Measurements from ENCODE around the gene GLDC.
"Not testable (repeated sequence)": the region's sequence is repeated elsewhere in the genome, so short reads cannot be mapped to it uniquely, and the experiment has no call there.

GLDC gene

DNA sequence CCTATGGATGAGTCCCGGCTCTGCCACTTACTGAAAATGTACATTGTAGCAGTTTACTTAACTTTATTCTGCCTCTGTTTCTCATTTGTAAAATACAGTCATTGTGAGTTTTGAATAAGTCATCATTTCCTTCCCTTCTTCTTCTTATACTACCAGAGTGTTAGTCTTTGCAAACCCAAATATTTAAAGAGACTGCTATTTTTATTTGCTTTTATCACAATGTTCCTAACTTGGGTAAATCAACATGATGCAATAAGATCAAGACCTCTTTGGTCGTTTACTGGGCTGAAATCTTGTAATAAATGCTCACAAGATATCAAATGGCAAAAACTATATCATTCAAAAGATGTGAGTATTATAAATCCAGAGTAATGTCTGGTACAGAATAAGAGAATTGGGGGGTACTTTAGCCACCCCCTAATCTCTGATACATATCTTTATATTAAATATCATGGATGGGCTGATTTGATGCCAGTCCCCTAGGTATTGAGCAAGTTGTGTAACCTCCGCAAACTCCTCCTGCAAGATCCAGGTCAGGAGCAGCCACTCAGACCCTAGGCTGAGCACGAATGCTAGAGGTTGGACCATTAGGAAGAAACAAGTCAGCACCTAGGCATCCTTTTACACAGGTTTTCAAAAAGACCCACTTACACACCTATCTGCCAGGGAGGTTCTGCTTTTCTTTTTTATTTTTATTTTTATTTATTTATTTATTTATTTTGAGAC lies 13.3 kb upstream of the GLDC start:
- Histone ChIP-seq H3K27ac (ENCODE audit: low read length) (no peak overlapping the region), H3K4me1 (ENCODE audit: control insufficient read depth, low read depth, low read length) (no peaks in the 10 kb centered on the region), H3K9ac (ENCODE audit: low read length) (no peak overlapping the region), H3K4me3 (ENCODE audit: low read length) (no peak overlapping the region), H3K9me3 (ENCODE audit: control insufficient read depth, low read depth, low read length) (no peaks in the 10 kb centered on the region), H3K27me3 (ENCODE audit: control insufficient read depth, insufficient read depth, low read length) (no peaks in the 10 kb centered on the region), H3K36me3 (ENCODE audit: control insufficient read depth, low read depth, low read length) (no peaks in the 10 kb centered on the region)

DNA sequence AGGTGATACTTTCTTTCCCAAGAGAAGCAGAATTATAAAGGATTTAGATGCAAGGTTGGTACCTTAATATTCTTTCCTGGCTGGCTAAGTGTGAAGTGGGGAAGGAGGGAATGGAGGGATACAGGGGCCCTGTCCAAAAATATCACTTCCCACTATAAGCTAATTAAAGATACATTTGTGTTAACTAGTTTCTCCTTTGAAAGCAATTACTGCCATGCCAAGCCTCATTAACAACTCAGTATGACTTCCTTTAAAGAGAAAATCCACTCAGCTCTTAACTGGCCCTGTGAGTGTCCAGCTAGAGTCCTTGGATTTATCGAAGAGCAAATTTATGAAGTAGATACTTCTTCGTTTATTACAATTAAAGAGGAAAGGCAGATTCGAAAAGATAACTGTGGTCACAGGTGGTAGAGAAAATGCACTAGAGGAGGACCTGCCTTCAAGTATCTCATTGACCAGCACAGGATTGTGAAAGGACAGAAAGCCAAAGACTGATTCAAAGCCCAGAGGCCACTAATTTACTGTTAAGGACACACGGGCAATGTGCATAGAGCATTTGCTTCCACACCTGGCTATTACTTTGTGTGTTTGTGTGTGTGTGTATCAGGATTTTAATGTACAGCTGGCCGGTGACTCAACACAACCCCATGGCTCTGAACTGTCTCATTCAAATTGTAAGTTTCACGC lies 11.2 kb upstream of the GLDC start:
- H3K27ac ChIP-seq (ENCODE audit: low read length) = no peak overlapping the region

DNA sequence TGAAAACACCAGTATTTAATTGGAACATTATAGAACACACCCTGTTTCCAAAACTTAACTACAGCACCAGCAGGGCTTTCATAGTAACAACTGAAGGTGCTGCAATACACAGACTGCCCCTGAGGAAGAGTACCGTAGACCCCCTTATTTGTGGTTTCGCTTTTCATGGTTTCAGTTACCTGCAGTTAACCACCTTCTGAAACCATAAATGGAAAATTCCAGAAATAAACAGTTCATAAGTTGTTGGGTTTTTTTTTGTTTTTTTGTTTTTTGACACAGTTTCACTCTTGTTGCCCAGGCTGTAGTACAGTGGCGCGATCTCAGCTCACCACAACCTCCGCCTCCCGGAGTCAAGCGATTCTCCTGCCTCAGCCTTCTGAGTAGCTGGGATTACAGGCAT lies 9.5 kb upstream of the GLDC start:
- Histone ChIP-seq H3K36me3 (ENCODE audit: control insufficient read depth, low read depth, low read length) (no peaks in the 10 kb centered on the region), H3K9me3 (ENCODE audit: control insufficient read depth, low read depth, low read length) (no peaks in the 10 kb centered on the region), H3K9ac (ENCODE audit: low read length) (no peak overlapping the region), H3K27ac (ENCODE audit: low read length) (no peak overlapping the region), H3K4me3 (ENCODE audit: low read length) (no peak overlapping the region), H3K27me3 (ENCODE audit: control insufficient read depth, insufficient read depth, low read length) (no peaks in the 10 kb centered on the region), H3K4me1 (ENCODE audit: control insufficient read depth, low read depth, low read length) (no peaks in the 10 kb centered on the region)

More for the DNA sequence above, 11.2 kb upstream of the GLDC start:
- Histone ChIP-seq H3K4me1 (ENCODE audit: control insufficient read depth, low read depth, low read length) (no peaks in the 10 kb centered on the region), H3K36me3 (ENCODE audit: control insufficient read depth, low read depth, low read length) (no peaks in the 10 kb centered on the region), H3K4me3 (ENCODE audit: low read length) (no peak overlapping the region), H3K27me3 (ENCODE audit: control insufficient read depth, insufficient read depth, low read length) (no peaks in the 10 kb centered on the region), H3K9me3 (ENCODE audit: control insufficient read depth, low read depth, low read length) (no peaks in the 10 kb centered on the region), H3K9ac (ENCODE audit: low read length) (no peak overlapping the region)

- Histone ChIP-seq H3K27me3 (ENCODE audit: control insufficient read depth, insufficient read depth, low read length) (peaks cover 20% of the 10 kb centered on the region), H3K36me3 (ENCODE audit: control insufficient read depth, low read depth, low read length) (no peaks in the 10 kb centered on the region)
These were observed 736 bp upstream of the GLDC start for GRCh38 chr9:6646293-6646636.

DNA sequence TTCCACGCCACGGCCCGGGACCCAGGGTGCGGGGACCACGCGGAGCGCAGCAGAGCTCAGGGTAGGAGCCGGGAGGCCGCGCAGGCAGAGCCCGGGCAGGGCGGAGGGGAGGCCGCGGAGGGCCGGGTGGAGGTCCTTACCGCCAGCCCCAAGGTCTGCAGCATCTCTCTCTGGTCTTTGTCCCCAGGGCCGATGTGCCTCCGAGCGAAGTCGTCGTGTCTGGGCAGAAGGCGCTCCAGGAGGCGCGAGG lies 499 bp downstream of the GLDC start:
- H3K4me3 ChIP-seq (ENCODE audit: low read length) = peak overlapping the region; percentile 87
- peaks cover 20% of the 10 kb centered on the region for H3K27me3 ChIP-seq (ENCODE audit: control insufficient read depth, insufficient read depth, low read length)
- H3K9ac ChIP-seq (ENCODE audit: low read length) = peak overlapping the region; percentile 76
- not testable (repeated sequence) for H3K9me3 ChIP-seq (ENCODE audit: control insufficient read depth, low read depth, low read length); H3K27ac ChIP-seq (ENCODE audit: low read length); H3K4me1 ChIP-seq (ENCODE audit: control insufficient read depth, low read depth, low read length); H3K36me3 ChIP-seq (ENCODE audit: control insufficient read depth, low read depth, low read length)

More at GRCh38 chr9:6646293-6646636, 736 bp upstream of the GLDC start:
- no peaks in the 10 kb centered on the region for H3K9me3 ChIP-seq (ENCODE audit: control insufficient read depth, low read depth, low read length)
- peak overlapping the region; percentile 74 for H3K9ac ChIP-seq (ENCODE audit: low read length)
- H3K4me1 ChIP-seq (ENCODE audit: control insufficient read depth, low read depth, low read length) = peaks cover 6% of the 10 kb centered on the region
- no peak overlapping the region for H3K27ac ChIP-seq (ENCODE audit: low read length)
- peak overlapping the region; percentile 87 for H3K4me3 ChIP-seq (ENCODE audit: low read length)

- peak overlapping the region; percentile 87 for H3K4me3 ChIP-seq (ENCODE audit: low read length)
- peak overlapping the region; percentile 76 for H3K9ac ChIP-seq (ENCODE audit: low read length)
- H3K27me3 ChIP-seq (ENCODE audit: control insufficient read depth, insufficient read depth, low read length) = peaks cover 20% of the 10 kb centered on the region
- no peaks in the 10 kb centered on the region for H3K36me3 ChIP-seq (ENCODE audit: control insufficient read depth, low read depth, low read length)
- no peaks in the 10 kb centered on the region for H3K9me3 ChIP-seq (ENCODE audit: control insufficient read depth, low read depth, low read length)
- H3K4me1 ChIP-seq (ENCODE audit: control insufficient read depth, low read depth, low read length) = peaks cover 6% of the 10 kb centered on the region
- no peak overlapping the region for H3K27ac ChIP-seq (ENCODE audit: low read length)
These were observed 1.0 kb downstream of the GLDC start for GRCh38 chr9:6644346-6645104.

DNA sequence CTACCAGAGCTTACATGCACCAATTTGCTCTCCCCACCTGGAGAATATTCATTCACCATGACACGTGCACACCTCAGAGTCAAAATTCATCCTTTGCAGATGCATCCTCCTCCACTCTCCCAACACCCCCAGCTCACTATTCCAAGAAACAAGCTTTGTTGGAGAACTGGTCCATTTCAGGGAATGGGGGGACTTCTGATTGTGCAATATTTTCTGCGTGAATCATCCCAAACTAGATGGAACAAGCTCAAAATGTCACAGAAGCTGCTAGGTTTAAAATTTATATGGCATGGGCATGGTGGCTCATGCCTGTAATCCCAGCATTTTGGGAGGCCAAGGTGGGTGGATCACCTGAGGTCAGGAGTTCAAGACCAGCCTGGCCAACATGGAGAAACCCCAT lies 3.6 kb downstream of the GLDC start:
- H3K9ac ChIP-seq (ENCODE audit: low read length) = no peak overlapping the region
- H3K36me3 ChIP-seq (ENCODE audit: control insufficient read depth, low read depth, low read length) = no peaks in the 10 kb centered on the region
- H3K27ac ChIP-seq (ENCODE audit: low read length) = no peak overlapping the region
- no peaks in the 10 kb centered on the region for H3K9me3 ChIP-seq (ENCODE audit: control insufficient read depth, low read depth, low read length)
- H3K4me3 ChIP-seq (ENCODE audit: low read length) = no peak overlapping the region
- no peaks in the 10 kb centered on the region for H3K4me1 ChIP-seq (ENCODE audit: control insufficient read depth, low read depth, low read length)
- peaks cover 20% of the 10 kb centered on the region for H3K27me3 ChIP-seq (ENCODE audit: control insufficient read depth, insufficient read depth, low read length)

DNA sequence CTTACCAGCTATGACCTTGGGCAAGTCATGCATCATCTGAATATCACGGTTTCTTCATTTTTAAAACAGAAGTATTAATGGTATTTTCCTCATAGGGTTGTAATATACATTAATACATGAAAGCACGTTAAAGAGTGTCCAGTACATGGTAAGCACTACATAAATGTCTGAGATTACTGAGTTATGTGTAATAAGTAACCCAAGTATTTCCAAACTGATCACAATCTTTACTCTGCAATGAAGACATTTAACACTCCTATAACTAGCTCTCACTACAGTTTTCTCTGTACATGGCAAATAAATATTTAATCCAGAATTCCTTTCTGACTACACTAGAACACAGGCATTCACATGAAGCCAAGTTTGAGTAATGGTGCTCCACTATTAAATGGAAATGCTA lies 4.0 kb downstream of the GLDC start:
- peaks cover 20% of the 10 kb centered on the region for H3K27me3 ChIP-seq (ENCODE audit: control insufficient read depth, insufficient read depth, low read length)

DNA sequence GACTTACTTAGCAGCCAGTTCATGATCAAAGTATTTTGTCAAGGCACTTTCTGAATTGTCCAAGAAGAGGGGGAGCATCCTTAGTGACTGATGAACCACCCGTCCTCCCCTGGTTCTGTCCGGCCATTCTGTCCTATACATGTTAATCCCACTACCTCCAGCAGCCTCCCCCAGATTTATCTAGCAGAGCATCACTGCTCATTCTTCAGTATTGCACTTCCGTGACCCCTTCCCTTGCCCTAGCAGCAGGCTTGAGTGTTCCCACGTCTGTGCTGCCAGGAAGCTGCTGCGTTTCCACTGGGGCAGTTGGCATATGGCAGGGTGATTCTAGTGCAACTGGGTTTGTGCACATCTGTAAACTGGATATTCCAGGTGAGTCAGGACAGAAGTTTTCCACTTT lies 4.5 kb downstream of the GLDC start:
- H3K9me3 ChIP-seq (ENCODE audit: control insufficient read depth, low read depth, low read length) = no peaks in the 10 kb centered on the region
- H3K36me3 ChIP-seq (ENCODE audit: control insufficient read depth, low read depth, low read length) = no peaks in the 10 kb centered on the region
- H3K27me3 ChIP-seq (ENCODE audit: control insufficient read depth, insufficient read depth, low read length) = peaks cover 17% of the 10 kb centered on the region
- no peak overlapping the region for H3K4me3 ChIP-seq (ENCODE audit: low read length)
- H3K9ac ChIP-seq (ENCODE audit: low read length) = no peak overlapping the region
- H3K27ac ChIP-seq (ENCODE audit: low read length) = no peak overlapping the region
- H3K4me1 ChIP-seq (ENCODE audit: control insufficient read depth, low read depth, low read length) = no peaks in the 10 kb centered on the region

More for the DNA sequence above, 4.0 kb downstream of the GLDC start:
- Histone ChIP-seq H3K27ac (ENCODE audit: low read length) (no peak overlapping the region), H3K9me3 (ENCODE audit: control insufficient read depth, low read depth, low read length) (no peaks in the 10 kb centered on the region), H3K4me1 (ENCODE audit: control insufficient read depth, low read depth, low read length) (no peaks in the 10 kb centered on the region), H3K9ac (ENCODE audit: low read length) (no peak overlapping the region), H3K36me3 (ENCODE audit: control insufficient read depth, low read depth, low read length) (no peaks in the 10 kb centered on the region), H3K4me3 (ENCODE audit: low read length) (no peak overlapping the region)

DNA sequence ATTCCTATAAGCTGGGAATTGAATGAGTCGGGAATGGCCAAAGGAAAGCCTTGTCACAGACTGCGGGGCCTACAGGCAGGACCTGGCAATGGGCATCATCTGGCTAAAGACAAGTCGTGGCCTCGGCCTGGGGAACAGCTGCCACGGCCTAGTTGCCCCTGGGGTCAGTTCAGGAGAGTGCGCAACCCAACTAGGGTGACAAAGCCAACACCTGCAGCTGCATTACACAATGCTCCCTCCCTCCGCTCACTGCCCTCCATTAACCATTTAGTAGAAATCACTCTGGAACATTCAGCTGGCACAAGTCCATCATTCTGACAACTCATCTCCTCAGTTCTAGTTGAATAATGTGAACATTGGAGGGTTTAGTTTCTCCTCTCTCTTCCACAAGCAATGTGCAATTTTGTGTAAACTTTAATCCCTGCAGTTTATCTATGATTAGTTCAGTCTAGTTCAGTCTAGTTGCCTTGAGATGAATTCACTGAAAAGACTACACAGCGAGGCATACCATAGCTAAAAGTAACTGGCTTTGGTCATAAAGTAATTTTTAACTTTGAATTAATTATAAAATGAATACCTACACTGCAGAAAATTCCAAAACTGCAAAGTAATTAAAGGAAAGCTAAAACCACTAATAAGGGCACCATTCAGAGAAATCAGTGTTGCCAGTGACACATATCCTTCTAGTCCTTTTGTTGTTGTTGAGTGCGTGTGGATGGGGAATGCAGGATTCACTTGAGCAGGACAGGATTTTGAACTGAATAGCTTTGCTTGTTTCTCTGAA lies 5.1 kb downstream of the GLDC start:
- no peak overlapping the region for H3K27ac ChIP-seq (ENCODE audit: low read length)
- H3K9me3 ChIP-seq (ENCODE audit: control insufficient read depth, low read depth, low read length) = no peaks in the 10 kb centered on the region
- H3K36me3 ChIP-seq (ENCODE audit: control insufficient read depth, low read depth, low read length) = no peaks in the 10 kb centered on the region
- no peak overlapping the region for H3K9ac ChIP-seq (ENCODE audit: low read length)
- no peak overlapping the region for H3K4me3 ChIP-seq (ENCODE audit: low read length)
- no peaks in the 10 kb centered on the region for H3K4me1 ChIP-seq (ENCODE audit: control insufficient read depth, low read depth, low read length)
- H3K27me3 ChIP-seq (ENCODE audit: control insufficient read depth, insufficient read depth, low read length) = peaks cover 15% of the 10 kb centered on the region

GRCh38 chr9:6639622-6640021 lies 5.9 kb downstream of the GLDC start:
- Histone ChIP-seq H3K4me3 (ENCODE audit: low read length) (no peak overlapping the region), H3K4me1 (ENCODE audit: control insufficient read depth, low read depth, low read length) (no peaks in the 10 kb centered on the region), H3K9ac (ENCODE audit: low read length) (no peak overlapping the region), H3K27me3 (ENCODE audit: control insufficient read depth, insufficient read depth, low read length) (peaks cover 11% of the 10 kb centered on the region), H3K9me3 (ENCODE audit: control insufficient read depth, low read depth, low read length) (no peaks in the 10 kb centered on the region), H3K27ac (ENCODE audit: low read length) (no peak overlapping the region), H3K36me3 (ENCODE audit: control insufficient read depth, low read depth, low read length) (no peaks in the 10 kb centered on the region)

Data from iPS-18a (cell line).